NCI-H345 (cell line): Measurements from ENCODE around the gene PTMA.

Experiments
- DNase-seq: peaks from one replicate; lab custom pipeline; 2025; lab: John Stamatoyannopoulos, UW

PTMA gene

DNA sequence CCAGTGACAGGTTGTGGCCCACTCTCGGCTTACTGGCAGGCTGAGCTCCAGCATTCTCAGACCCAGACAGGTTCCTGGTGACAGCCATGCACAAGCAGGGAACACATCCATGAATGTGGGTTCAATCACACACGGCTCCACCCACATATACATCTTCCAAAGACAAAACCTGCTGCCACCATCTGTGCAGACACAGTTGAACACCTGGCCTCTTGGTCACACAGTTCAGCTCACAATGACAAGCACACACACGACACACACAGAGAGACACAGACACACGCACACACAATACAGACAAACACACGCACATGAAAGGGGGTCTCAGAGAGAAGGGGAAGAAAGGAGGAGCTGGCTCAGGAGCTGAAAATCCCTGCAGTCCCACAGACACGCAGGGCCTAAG, 32.1 kb upstream of the PTMA start:
- DNase-seq = peak; percentile 44

DNA sequence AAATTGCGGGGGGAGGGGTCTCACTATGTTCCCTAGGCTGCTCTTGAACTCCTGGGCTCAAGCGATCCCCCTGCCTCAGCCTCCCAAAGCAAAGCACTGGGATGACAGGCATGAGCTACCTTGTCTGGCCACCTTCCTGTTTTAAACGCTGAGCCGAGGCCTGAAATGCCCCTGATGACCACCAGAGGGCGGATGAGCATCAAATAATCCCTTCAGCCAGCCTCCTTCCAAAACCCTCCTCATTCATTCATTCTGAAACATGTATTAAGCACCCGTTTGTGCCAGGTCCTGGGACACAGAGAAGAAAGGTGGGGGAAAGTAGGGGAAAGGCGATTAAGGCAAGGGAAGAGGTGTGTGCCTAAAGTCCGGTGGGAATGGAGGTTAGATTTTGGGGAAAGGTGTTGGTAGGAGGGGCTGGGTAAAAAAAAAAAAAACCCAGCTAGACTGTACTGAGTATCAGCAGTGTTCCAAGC, 30.7 kb upstream of the PTMA start:
- DNase-seq = peak; percentile 81

DNA sequence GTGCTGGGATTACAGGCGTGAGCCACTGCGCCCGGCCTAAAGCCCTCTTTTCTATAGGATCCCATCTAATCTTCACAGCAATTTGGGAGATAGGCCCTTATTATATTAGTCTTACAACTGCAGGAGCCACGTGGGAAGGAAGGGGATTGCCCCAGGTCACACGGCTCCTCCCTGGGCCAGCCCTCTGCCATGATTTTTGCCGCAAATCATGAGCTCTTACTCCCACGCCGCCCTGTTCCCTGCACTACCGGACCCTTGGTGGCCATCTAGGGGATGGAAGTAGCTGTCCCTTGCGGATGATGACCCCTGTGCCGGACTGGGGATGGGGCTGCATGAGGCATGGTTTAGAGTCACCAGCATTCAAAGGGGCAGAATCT, 28.4 kb upstream of the PTMA start:
- no peak for DNase-seq

DNA sequence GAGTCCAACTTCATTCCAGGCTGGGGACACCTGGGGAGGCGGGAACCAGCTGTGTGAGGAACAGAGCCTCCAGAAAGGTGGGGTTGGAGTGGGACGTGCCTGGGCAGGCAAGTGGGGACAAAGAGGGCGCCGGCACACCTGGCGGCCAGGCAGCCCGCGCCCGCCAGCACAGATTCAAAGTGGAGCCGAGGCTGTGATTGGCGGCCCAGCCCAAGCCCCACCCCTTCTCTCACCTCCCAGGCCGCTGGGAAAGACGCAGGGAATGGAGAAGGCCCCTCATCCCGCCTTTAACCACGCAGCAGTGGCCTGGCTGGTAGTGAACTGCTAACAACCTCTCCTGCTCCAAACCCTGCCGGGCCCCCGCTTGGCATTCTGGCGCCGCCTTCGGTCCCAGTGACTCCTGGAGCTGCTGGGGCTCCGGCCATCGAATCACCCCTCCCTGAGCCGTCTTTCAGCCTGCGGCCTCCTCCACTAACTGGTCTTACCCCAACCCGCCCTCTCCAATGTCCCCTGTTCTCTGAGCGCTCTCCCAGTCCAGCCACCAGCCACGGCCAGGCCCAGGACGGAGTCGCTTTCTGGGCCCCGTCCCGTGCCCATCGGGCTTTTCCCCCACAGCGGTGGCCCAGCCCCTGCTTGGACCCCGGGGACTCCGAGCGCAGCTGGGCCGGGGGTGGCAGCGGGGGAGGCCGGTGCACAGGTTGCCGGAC, 27.9 kb upstream of the PTMA start:
- DNase-seq = peak; percentile 20

DNA sequence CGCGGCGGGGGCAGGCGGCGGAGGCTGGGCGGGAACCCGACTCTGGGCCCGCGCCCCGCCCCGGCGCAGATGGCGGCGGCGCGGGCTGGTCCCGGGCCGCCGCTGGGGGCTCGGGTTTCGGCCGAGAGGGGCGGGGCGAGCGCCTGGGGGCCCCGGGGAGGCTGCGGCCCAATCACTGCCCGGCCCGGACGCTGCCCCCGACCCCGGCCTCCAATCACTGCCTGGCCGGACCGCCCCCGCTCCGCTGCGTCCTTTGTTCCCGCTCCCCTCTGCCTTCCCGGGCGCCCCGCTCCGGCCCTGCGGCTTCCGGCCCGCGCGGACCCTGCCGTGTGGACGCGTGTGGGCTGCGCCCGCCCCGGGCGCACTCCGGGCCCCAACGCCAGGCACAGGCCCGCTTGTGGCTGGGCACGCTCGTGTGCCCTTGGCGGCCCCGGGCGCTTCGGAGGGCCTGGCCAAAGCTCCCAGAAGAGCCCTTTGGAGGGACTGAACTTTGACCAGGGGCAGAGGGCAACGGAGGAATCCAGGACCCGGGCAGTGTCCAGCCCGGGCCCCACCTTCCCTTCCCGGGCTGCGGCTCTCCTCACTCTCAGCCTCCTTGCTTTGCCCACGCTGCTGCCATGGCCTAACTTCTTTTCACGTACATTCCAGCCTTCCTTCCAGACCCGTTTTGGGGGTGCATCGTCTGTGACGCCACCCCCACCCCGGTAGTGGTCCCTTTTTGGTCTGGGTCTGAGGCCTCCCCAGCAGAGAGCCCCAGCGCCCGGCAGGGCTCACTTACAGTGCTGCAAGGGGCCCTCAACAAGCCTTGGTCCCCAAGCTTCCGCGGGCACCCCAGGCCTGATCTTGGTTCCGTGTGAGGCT, 27.1 kb upstream of the PTMA start:
- DNase-seq = no peak

DNA sequence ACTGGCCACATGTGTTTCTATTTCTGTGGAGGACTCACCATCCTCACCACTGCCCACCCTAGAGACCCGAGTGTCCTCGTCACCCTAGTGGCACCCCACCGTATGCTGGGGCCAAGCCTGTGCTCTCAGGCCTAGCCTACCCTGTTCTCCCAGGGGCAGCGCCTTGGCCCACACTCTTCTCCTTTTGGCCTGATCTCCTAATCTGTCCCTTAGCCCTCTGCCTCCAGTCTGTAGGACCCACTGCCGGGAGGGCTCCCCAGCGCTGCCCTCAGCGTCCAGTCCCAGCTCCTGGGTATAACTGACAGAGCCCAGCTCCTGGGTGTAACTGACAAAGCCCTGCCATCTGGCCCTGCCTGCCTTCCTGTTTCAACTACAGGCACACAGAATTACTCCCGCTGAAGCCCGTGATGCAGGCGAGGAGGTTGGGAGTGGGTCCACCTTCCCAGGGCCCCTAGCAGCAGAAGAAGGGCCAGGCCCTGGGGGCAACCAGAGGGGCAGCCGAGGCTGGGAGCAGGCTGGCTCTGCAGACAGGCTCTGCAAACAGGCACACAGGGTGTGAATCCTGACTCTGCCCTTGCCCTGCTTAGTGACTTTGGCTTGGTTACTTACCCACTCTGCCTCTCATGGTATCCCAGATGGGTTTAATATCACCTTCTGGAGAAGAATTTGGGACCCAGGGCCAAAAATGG, 25.6 kb upstream of the PTMA start:
- no peak for DNase-seq

DNA sequence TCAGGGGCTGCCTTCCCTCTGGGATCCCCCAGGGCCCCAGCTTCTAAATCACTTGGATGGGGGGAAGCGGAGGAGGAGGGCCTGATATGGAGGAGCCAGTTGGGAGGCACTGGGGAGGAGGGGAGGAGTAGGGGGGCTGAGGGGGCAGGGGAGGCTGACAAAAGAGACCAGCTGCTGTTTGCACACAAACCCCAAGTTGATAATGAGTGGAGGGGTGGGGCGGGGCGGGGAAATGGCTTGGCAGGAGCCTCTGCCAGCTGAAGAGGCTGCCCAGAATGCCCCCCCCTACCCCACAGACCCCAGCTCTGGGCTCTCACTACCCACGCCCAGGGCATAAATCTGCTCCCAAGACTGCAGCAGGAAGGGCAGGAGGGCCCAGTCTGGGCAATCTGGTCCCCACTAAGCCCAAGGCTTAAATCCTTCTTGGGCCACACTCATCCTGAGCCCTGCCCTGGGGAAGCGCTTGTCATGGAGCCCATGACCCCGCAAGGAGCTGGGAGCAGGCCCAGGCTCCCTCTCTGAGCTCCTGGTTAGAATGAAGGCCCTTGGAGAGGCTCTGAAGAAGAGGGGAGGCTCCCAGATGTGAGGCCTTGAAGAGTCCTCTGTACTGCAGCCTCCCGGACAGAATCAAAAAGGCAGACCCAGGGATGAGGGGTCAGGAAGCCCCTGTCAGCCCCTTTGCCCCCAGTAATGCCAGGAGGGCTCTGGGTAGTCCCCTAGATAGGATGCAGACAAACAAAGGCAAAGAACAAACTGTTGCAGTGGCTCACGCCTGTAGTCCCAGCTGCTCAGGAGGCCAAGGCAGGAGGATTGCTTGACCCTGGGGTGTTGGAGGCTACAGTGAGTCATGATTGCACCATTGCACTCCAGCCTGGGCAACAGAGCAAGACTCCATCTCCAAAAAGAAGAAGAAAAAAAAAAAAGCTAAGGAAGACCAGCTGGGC, 24.8 kb upstream of the PTMA start:
- peak; percentile 32 for DNase-seq

DNA sequence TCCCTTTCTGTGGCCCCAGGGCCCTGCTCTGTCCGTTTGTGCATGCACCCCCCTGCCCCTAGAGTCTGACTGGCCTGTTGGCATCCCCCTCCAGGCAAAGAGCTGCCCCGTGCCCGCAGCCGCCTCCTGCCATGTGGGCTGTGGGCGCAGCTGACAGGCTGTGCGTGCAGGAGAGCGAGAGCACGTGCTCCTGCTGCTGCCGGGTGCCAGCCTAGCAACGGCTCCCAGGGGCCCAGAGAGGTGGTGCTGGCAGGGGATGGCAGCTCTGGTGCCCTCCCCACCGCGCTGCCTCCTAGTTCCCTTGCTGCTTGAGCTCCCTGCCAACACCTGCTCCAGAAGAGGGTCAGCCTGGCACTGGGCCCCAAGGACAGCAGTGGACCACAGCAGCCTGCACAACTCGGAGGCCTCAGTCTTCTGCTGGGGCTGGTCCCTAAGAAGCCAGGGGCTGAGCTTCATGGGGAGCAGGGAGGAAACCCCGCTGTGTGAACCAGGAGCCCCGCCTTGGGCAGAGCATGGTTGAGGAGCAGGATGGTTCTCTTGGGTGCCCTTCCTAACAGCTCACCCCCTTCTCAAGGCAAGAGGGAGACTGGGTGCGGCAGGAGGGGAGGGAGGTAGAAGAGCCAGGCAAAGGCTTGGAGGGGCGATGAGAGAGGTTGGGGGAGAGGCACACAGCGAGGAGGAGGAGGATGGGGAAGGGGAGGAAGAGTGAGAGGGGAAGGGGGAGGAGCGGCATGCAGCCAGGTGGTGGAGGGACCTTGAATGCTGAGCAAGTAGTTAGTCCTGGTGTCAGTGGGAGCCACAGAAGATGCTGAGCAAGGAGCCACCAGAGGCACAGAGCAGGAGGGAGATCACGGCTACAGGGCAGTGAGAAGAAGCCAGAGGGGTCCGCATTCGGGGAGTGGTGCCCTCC, 23.8 kb upstream of the PTMA start:
- DNase-seq = peak; percentile 86

DNA sequence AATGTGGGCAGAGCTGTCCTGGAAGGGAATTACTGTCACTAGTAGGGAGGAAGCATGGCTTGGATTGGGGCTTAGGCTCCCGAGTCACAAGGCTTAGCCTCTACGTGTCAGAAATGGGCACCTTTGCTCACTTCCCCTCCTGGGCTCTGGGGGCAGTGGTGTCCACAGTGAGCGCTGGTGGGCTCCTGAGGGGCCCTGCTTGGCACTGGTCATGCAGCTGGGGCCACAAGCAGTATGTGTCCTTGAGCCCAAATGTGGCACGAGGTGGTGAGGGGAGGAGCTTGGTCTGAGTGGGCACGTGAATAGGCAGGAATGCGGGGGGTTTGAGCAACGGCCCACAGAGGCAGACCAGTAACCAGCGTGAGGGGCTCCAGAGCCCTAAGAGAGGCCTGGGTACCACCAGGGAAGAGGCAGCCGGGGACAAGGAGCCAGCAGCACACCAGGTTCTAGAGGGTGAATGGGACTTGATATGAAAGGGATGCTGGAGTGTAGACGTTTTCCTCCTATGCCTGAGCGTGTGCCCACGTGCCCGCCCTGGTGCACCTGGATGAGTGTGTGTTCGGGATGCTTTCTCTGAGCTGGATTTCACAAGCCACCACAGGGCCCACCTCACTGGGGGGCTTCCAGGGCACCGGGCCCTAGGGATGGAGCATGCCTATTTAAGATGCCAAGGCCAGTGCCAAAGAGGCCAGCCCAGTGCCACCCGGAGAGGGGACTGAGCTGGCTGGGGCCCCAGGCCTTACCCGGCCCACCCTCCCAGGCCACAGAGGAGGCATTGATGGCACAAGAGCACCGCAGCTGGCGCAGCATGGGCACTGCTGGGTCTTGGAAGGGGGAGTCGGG, 22.8 kb upstream of the PTMA start:
- no peak for DNase-seq

DNA sequence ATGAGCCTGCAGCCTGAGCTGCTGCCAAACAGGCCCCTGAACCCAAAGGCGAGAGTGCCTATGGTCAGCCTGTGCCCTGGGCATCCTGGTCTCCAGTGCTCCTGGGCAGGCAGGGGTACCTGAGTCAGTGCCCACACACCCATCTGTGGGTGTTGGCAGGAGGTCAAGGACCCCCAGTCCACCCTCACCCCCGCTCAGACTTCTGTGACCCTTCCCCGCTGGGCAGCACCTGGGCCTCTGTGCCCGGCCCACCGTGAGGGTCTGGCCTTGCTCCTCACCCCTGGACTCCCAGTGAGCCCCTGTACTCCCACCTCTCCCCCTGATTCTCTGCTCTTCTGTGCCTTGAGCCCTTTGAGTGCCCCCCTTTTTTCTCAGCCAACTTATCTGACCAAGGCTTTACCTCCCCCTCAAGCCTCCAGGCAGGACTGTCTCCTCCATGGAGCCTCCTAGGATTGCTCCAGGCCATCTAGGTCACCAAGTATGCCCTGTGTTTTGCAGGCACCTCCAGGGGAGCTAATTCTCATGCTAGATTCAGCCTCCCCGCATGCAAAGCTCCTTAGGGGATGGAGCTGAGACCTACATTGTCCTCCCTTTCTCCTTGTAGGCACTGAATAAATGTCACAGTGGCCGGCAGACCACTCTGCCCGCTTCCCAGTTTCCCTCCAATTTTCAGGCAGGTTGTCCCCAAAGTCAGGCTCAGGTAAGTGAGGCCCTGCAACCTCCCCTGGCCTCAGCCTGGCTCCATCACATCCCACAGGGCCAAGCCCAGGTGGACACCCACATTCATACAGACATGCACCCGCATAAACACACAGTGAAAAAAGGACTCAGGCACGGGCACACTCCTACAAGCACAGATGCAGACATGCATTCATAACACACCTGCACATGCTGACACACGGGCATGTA, 21.9 kb upstream of the PTMA start:
- DNase-seq = no peak

DNA sequence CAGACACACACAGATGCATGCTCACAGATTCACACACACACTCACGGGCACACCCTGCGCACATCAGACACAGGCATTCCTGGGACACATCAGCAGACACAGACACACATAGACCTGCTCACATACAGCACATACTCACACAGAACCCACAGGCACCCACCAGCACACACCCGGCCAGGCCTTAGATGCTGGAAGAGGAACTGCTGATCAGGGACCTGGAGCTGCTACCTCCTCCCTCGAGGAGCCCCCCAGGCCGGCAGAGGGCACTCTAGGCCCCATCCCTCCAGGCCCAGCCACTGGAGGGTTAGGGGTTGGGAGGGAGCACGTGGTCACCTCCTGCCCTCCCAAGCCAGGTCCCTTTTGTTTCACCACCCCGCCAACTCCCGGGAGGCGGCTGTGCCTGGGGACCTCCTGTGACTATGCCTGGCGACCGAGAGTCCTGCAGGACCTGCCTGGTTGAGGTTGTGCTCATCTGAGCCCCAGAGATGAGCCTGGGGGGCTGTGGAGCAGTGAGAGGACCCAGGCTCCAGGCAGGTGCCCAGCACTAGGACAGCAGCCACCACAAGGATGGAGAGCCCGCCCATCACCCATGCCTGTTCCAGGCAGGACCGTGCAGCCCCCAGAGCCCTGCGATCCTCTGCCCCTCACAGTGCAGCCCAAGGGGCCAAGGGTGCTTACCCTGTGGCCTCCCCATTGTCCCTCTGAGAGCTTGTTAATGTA, 21.0 kb upstream of the PTMA start:
- peak; percentile 46 for DNase-seq

DNA sequence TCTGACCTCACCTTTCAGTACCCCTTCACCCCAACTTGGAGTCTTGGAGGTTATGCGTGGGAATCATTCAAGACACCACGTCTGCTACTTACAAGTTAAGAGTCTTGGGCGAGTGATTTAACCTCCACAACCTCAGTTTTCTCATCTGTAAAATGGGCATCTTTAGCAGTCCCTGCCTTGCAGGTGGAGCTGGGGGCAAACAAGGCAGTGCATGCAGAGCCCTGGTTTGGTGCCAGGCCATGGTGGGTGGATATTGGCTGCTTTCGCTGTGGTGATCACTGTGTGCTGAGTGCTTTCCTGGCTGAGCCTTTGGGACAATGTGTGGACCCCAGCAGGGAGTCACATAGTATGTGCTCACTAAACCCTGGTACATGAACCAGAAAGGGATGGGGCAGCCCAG, 20.4 kb upstream of the PTMA start:
- DNase-seq = no peak

DNA sequence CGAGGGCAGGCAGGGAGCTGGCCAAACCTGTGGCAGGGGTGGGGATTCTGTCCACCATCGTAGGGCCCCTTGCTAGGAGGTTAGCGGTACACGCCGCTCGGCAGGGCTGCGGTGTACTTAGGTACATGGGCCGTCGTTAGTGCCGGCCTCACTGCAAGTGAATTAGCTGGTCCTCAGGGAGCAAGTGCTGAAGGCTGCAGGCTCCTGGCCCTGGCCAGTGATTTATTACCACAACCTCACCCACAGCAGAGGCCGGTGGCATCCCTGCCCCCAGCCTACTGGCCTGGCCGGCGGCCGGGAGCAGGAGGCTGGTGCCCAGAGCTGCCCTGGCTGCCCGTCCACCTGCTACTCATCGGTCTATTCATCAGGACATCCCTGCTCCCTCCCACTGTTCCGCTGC, 19.6 kb upstream of the PTMA start:
- no peak for DNase-seq

DNA sequence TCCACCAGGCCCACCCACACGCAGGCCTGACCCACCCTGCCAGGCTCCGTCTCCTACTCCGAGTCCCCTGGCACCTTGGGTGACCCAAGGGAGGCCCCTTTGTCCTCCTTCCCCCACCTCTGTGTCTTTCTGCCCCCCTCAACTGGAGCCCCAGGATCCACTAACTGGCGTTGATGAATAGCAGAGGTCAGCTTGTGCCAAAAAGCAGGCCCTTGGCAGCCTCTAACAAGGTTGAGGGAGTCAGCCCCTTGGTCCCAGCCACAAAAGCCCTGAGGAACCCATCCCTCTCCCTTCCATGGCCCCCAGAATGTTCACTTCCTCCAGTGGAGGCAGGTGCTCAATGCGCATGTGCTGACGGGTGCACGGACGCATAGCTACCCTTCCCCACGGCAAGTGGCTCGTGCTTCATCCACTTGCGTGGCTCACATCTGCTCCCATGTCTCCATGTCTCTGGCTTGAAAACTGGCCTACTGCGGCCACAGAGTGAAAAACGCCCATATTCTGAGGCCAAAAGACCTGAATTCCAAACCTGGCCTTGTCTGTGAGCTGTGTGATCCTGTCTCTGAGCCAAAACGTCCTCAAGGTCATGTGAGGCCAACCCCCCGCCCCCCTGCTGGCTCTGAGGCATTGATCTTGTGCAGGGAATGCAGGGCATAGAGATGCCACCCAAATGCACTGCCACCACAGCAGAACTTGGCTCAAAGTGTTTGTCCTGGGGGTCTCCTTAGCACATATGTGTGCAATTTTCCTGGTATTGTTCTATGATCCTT, 19.0 kb upstream of the PTMA start:
- no peak for DNase-seq

DNA sequence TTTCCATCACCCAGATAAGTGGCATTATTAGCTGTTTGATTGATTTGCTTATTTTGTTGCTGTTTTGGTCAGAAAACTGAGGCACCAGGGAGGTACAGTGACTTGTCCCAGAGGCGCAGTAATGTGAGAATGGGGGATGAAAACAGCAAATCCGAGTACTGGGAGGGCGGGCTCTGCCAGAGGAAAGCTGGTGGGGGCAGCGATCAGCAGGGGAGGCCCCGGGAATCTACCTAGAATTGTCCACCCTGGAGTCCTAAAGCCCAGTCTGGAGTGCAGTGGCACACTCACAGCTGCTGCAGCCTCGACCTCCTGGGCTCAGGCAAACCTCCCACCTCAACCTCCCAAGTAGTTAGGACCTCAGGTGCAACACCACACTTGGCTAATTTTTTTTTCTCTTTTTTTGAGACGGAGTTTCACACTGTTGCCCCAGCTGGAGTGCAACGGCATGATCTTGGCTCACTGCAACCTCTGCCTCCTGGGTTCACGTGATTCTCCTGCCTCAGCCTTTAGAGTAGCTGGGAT, 17.0 kb upstream of the PTMA start:
- no peak for DNase-seq

DNA sequence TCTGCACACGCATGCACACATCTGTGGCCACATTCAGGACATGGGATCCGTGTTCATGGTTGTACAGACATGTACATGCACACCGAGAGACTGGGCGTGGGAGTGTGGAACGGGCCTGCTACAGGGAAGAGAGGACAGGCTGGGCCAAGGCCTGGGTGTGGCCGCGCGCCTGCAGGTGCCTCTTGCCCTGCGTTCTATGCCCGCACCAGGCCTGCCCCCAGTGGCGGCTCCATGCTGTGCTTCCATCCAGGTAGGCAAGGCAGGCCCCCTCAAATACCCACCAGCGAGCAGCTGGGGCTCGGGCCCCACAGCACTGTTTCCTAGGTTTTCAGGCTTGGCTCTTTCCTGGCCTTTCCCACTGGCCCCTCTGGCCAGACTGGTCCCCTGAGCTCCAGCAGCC, 15.5 kb upstream of the PTMA start:
- no peak for DNase-seq

DNA sequence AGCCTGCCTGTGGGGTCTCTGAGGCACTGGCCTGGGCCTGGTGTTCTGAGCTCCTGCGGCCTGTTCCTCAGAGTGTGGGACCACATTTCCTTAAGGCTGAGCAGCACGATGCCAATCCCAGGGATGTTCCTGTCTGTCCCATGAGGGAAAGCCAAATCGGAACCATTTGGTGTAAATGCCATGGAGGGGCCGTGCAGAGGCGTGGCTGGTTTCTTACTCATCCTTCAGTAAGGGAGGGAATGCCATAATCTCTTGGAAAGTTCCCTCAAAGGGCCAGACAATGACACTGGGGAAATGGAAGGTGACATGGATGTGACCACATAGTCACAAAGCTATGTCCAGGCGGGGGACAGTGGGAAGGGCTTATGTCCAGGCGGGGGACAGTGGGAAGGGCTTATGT, 14.4 kb upstream of the PTMA start:
- no peak for DNase-seq
